ENCODE measurements around the gene FCMR.

FCMR gene

DNA sequence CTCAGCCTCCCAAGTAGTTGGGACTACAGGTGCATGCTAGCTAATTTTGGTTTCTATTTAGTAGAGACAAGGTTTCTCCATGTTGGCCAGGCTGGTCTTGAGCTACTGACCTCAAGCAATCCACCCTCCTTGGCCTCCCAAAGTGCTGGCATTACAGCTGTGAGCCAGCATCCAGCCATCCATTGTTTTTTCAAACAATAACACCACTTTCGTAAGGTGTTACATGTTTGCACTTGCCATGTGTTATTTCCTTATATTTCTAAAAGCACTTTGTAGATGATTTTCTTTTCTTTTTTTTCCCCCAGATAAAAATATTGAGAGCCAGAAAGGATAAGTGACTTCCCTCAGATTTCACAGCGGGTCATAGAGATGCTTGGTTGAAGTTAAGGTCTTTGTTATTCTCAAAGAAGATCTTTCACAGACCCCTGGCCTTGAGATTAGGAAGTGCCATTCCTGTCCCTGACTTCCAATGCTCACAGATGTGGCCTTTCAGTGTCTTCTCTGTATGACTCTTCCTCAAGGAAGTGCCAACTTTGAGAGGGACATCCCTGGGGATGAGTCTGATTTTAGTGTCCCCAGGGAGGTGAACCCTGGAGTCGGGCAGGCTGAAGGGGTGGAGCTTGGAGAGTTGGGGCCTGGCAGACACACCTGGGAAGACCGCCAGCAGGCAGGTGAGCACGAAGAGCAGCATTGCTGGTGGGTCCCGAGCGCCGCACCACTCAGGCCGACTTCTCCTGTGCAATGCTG is 18.3 kb upstream of the FCMR start:
- Mint-ChIP-seq H3K4me3 (no peak overlapping the region), H3K27me3 (ENCODE audit: low read depth, poor library complexity) (peaks cover 40% of the 10 kb centered on the region), H3K4me1 (peaks cover 15% of the 10 kb centered on the region), H3K27ac (no peak overlapping the region), H3K36me3 (ENCODE audit: low read depth) (no peaks in the 10 kb centered on the region), H3K9me3 (no peaks in the 10 kb centered on the region)
- DNase-seq, result no peak
- TF ChIP-seq, protein P1, sequence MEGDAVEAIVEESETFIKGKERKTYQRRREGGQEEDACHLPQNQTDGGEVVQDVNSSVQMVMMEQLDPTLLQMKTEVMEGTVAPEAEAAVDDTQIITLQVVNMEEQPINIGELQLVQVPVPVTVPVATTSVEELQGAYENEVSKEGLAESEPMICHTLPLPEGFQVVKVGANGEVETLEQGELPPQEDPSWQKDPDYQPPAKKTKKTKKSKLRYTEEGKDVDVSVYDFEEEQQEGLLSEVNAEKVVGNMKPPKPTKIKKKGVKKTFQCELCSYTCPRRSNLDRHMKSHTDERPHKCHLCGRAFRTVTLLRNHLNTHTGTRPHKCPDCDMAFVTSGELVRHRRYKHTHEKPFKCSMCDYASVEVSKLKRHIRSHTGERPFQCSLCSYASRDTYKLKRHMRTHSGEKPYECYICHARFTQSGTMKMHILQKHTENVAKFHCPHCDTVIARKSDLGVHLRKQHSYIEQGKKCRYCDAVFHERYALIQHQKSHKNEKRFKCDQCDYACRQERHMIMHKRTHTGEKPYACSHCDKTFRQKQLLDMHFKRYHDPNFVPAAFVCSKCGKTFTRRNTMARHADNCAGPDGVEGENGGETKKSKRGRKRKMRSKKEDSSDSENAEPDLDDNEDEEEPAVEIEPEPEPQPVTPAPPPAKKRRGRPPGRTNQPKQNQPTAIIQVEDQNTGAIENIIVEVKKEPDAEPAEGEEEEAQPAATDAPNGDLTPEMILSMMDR (IDR thresholded peaks at IDR 0.05), result no peak

DNA sequence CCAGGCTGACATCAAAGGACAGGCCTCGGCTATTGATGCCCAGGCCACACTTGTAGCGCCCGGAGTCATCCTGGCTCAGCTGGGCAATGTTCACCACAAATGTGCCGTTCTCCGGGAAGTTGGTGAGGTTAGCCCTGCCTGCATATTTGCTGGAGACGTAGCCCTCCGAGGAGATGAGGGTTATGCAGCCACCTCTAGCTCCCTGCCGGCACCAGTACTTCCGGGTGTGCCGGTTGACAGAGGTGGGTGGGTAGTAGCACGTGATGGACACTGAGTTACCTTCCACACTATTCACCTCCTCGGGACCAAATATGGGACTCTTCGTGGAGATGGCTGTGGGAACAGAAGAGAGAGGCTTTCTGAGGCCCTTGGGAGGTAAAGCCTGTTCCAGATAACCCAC is 17.4 kb upstream of the FCMR start:
- Mint-ChIP-seq H3K27me3 (ENCODE audit: low read depth, poor library complexity) (peaks cover 31% of the 10 kb centered on the region), H3K4me3 (no peak overlapping the region), H3K4me1 (peaks cover 15% of the 10 kb centered on the region), H3K27ac (no peak overlapping the region), H3K9me3 (no peaks in the 10 kb centered on the region), H3K36me3 (ENCODE audit: low read depth) (no peaks in the 10 kb centered on the region)
- no peak for DNase-seq
- TF ChIP-seq, protein P1 (IDR thresholded peaks at IDR 0.05), result no peak

DNA sequence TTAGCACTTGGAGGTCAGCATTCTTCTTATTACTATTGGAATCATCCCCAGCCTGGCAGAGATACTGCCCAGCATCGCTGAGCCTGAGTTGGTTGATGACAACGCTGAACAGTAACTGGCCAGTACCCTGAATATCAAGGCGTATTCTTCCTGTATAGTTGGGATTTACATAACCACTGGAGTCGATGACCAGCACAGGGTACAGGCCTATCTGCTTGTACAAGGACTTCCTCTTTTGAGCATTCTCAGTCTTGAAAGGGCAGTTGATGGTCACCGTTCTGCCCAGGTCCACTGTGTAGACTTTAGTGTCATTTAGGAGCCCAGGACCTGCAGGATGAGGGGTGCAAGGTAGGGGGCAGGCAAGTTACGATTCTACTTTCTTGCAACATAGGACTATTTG is 15.7 kb upstream of the FCMR start:
- no peaks in the 10 kb centered on the region for H3K9me3 Mint-ChIP-seq
- H3K27me3 Mint-ChIP-seq (ENCODE audit: low read depth, poor library complexity), result peaks cover 22% of the 10 kb centered on the region
- H3K4me1 Mint-ChIP-seq, result peaks cover 23% of the 10 kb centered on the region
- no peaks in the 10 kb centered on the region for H3K36me3 Mint-ChIP-seq (ENCODE audit: low read depth)
- H3K27ac Mint-ChIP-seq, result no peak overlapping the region
- no peak overlapping the region for H3K4me3 Mint-ChIP-seq
- DNase-seq, result no peak
- TF ChIP-seq, protein P1 (IDR thresholded peaks at IDR 0.05), result no peak

GRCh38 chr1:206935491-206936067 is 13.8 kb upstream of the FCMR start:
- no peak overlapping the region for H3K4me3 Mint-ChIP-seq
- peak; percentile 49 for DNase-seq
- peaks cover 22% of the 10 kb centered on the region for H3K4me1 Mint-ChIP-seq
- TF ChIP-seq, protein P1 (IDR thresholded peaks at IDR 0.05), result peak; percentile 61
- H3K9me3 Mint-ChIP-seq, result no peaks in the 10 kb centered on the region
- H3K27me3 Mint-ChIP-seq (ENCODE audit: low read depth, poor library complexity), result peaks cover 24% of the 10 kb centered on the region
- H3K36me3 Mint-ChIP-seq (ENCODE audit: low read depth), result no peaks in the 10 kb centered on the region
- no peak overlapping the region for H3K27ac Mint-ChIP-seq

DNA sequence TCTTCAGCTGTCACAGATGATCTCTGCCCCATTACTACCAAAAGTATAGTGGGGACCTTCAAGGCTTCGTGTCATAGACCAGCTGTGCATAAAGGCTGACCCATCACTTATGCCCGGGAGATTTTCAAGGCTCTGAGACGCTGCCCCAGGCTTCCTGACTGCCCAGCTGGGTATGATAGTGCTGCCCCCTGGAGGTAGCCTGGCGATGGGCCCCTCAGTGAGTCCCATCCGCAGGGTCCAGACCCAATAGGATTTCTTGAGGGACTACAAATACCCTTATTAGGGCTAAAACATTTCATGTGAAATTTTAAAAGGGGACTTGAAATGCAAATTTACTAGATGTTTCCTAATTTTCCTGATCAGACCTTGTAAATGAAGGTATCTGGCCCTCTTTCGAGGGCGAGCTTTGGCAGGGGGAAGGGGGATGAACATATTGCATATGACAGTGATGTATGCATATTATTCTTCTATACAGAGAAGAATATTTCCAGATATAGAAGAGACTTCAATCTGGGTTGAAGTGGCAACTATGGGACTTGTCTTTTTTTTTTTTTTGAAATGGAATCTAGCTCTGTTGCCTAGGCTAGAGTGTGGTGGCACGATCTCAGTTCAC is 11.7 kb upstream of the FCMR start:
- DNase-seq, result peak; percentile 25
- Mint-ChIP-seq H3K36me3 (ENCODE audit: low read depth) (no peaks in the 10 kb centered on the region), H3K4me3 (no peak overlapping the region), H3K27ac (no peak overlapping the region), H3K9me3 (no peaks in the 10 kb centered on the region), H3K27me3 (ENCODE audit: low read depth, poor library complexity) (peaks cover 28% of the 10 kb centered on the region), H3K4me1 (peaks cover 27% of the 10 kb centered on the region)
- TF ChIP-seq, protein P1 (IDR thresholded peaks at IDR 0.05), result peak; percentile 35
